Activated naive CD4-positive, alpha-beta T cell treated with anti-CD3 and anti-CD28 coated beads for 36 hours (primary cell): ENCODE data around the gene PHYKPL. TPM values are rescaled to one million over a fixed set of nuclear protein-coding genes. Genes with fewer than 3 reads are reported as not detected.

Experiments
- CTCF ChIA-PET: fragments of 350-600 bp; sonication (Branson Sonifier 250); formaldehyde crosslinking; loops from one replicate; lab custom pipeline; 2021; ENCODE audit warnings: antibody characterized with exemption; lab: Charles Lee
- DNase-seq: peaks from one replicate; pipeline ENCODE4 v3.0.0-alpha.2; 2020
- H3K27ac Mint-ChIP-seq: one replicate; pipeline ENCODE4 v1.8.0; 2021; ENCODE audit warnings: mild to moderate bottlenecking, mixed read lengths
- H3K27me3 Mint-ChIP-seq: one replicate; pipeline ENCODE4 v1.8.0; 2021; ENCODE audit warnings: low read depth, mixed read lengths
- H3K36me3 Mint-ChIP-seq: one replicate; pipeline ENCODE4 v1.8.0; 2021; ENCODE audit warnings: low read depth, mixed read lengths
- H3K4me1 Mint-ChIP-seq: one replicate; pipeline ENCODE4 v1.8.0; 2021; ENCODE audit warnings: low read depth, mixed read lengths
- H3K4me3 Mint-ChIP-seq: one replicate; pipeline ENCODE4 v1.8.0; 2021; ENCODE audit warnings: mild to moderate bottlenecking, moderate library complexity, mixed read lengths
- H3K9me3 Mint-ChIP-seq: one replicate; pipeline ENCODE4 v1.8.0; 2021; ENCODE audit warnings: mixed read lengths
- intact Hi-C: fragments of 100-400 bp; cut with micrococcal nuclease; formaldehyde crosslinking; loops from one replicate; pipeline ENCODE4 v1.15.1; 2023
- total RNA-seq, 2 experiments: library from RNA; stranded (reverse); gene quantifications; one replicate each; pipeline ENCODE4 v1.2.3, GENCODE V29; 2021

PHYKPL gene
- total RNA-seq, 2 experiments from 2014 or later, result 50.9 to 51.2 TPM

- Mint-ChIP-seq H3K36me3 (no peaks in the 10 kb centered on the region), H3K27ac (no peak overlapping the region), H3K4me3 (no peak overlapping the region), H3K4me1 (peaks cover 7% of the 10 kb centered on the region), H3K9me3 (no peaks in the 10 kb centered on the region), H3K27me3 (no peaks in the 10 kb centered on the region)
- no peak for DNase-seq
- intact Hi-C loops, result no loop called here
- CTCF ChIA-PET, result interaction anchor here (0.6 kb wide), 1 partner anchor 94 kb away, joined by 3 read pairs; no protein-coding TSS in a partner anchor
Observed at GRCh38 chr5:178186427-178186826, 46.2 kb downstream of the PHYKPL start.

GRCh38 chr5:178182158-178182876, 50.3 kb downstream of the PHYKPL start:
- intact Hi-C loops, result no loop called here
- no peak overlapping the region for H3K4me3 Mint-ChIP-seq
- H3K4me1 Mint-ChIP-seq, result peaks cover 7% of the 10 kb centered on the region
- CTCF ChIA-PET, result no interaction called here
- H3K9me3 Mint-ChIP-seq, result no peaks in the 10 kb centered on the region
- H3K27ac Mint-ChIP-seq, result no peak overlapping the region
- no peaks in the 10 kb centered on the region for H3K27me3 Mint-ChIP-seq
- no peak for DNase-seq
- H3K36me3 Mint-ChIP-seq, result no peaks in the 10 kb centered on the region

- intact Hi-C loops, result no loop called here
- Mint-ChIP-seq H3K27me3 (no peaks in the 10 kb centered on the region), H3K9me3 (no peaks in the 10 kb centered on the region), H3K4me1 (peaks cover 7% of the 10 kb centered on the region), H3K4me3 (no peak overlapping the region), H3K27ac (no peak overlapping the region), H3K36me3 (no peaks in the 10 kb centered on the region)
- CTCF ChIA-PET, result no interaction called here
- no peak for DNase-seq
Observed at GRCh38 chr5:178180141-178180863, 52.3 kb downstream of the PHYKPL start.

- intact Hi-C loops, result no loop called here
- H3K4me1 Mint-ChIP-seq, result peaks cover 7% of the 10 kb centered on the region
- no peak for DNase-seq
- no peaks in the 10 kb centered on the region for H3K27me3 Mint-ChIP-seq
- no peak overlapping the region for H3K27ac Mint-ChIP-seq
- H3K9me3 Mint-ChIP-seq, result no peaks in the 10 kb centered on the region
- H3K36me3 Mint-ChIP-seq, result no peaks in the 10 kb centered on the region
- H3K4me3 Mint-ChIP-seq, result no peak overlapping the region
- CTCF ChIA-PET, result no interaction called here
Observed at GRCh38 chr5:178177569-178177968, 55.0 kb downstream of the PHYKPL start.

- Mint-ChIP-seq H3K36me3 (no peaks in the 10 kb centered on the region), H3K27me3 (no peaks in the 10 kb centered on the region), H3K27ac (no peak overlapping the region), H3K4me1 (no peaks in the 10 kb centered on the region), H3K4me3 (no peak overlapping the region), H3K9me3 (no peaks in the 10 kb centered on the region)
- CTCF ChIA-PET, result no interaction called here
- no peak for DNase-seq
- intact Hi-C loops, result no loop called here
Observed at GRCh38 chr5:178176791-178177190, 55.8 kb downstream of the PHYKPL start.

- Mint-ChIP-seq H3K4me1 (no peaks in the 10 kb centered on the region), H3K4me3 (no peak overlapping the region), H3K9me3 (no peaks in the 10 kb centered on the region), H3K27me3 (no peaks in the 10 kb centered on the region), H3K27ac (no peak overlapping the region), H3K36me3 (no peaks in the 10 kb centered on the region)
- no peak for DNase-seq
- CTCF ChIA-PET, result no interaction called here
- intact Hi-C loops, result no loop called here
Observed at GRCh38 chr5:178174456-178174855, 58.1 kb downstream of the PHYKPL start.

GRCh38 chr5:178170455-178170854, 62.1 kb downstream of the PHYKPL start:
- no peak overlapping the region for H3K27ac Mint-ChIP-seq
- no peak for DNase-seq
- intact Hi-C loops, result no loop called here
- no peak overlapping the region for H3K4me3 Mint-ChIP-seq
- H3K4me1 Mint-ChIP-seq, result no peaks in the 10 kb centered on the region
- no peaks in the 10 kb centered on the region for H3K9me3 Mint-ChIP-seq
- no peaks in the 10 kb centered on the region for H3K27me3 Mint-ChIP-seq
- no peaks in the 10 kb centered on the region for H3K36me3 Mint-ChIP-seq
- CTCF ChIA-PET, result interaction anchor here (5.2 kb wide), 1 partner anchor 95 kb away, joined by 32 read pairs; no protein-coding TSS in a partner anchor

GRCh38 chr5:178165581-178165980, 67.0 kb downstream of the PHYKPL start:
- CTCF ChIA-PET, result interaction anchor here (0.9 to 1.4 kb wide), 2 partner anchors 88 to 91 kb away, joined by 3 to 10 read pairs; no protein-coding TSS in a partner anchor
- peaks cover 11% of the 10 kb centered on the region for H3K27me3 Mint-ChIP-seq

GRCh38 chr5:178163772-178164735, 68.5 kb downstream of the PHYKPL start:
- Mint-ChIP-seq H3K27me3 (peaks cover 11% of the 10 kb centered on the region), H3K9me3 (no peaks in the 10 kb centered on the region), H3K36me3 (no peaks in the 10 kb centered on the region), H3K4me1 (peaks cover 2% of the 10 kb centered on the region), H3K4me3 (peak overlapping the region; percentile 38), H3K27ac (no peak overlapping the region)
- CTCF ChIA-PET, result interaction anchor here (0.5 to 3.3 kb wide), 6 partner anchors 25 to 616 kb away, joined by 3 to 51 read pairs (median 3); no protein-coding TSS in a partner anchor
- DNase-seq, result peak; percentile 95
- intact Hi-C loops, result loop anchor here (1.0 to 10.0 kb wide), 3 partner anchors 43 to 179 kb away; no protein-coding TSS in a partner anchor

More at GRCh38 chr5:178165581-178165980, 67.0 kb downstream of the PHYKPL start:
- no peak overlapping the region for H3K27ac Mint-ChIP-seq
- H3K4me3 Mint-ChIP-seq, result no peak overlapping the region
- peaks cover 2% of the 10 kb centered on the region for H3K4me1 Mint-ChIP-seq
- intact Hi-C loops, result loop anchor here (2.0 to 10.0 kb wide), 2 partner anchors 45 to 181 kb away; no protein-coding TSS in a partner anchor
- DNase-seq, result no peak
- no peaks in the 10 kb centered on the region for H3K36me3 Mint-ChIP-seq
- H3K9me3 Mint-ChIP-seq, result no peaks in the 10 kb centered on the region

- no peak overlapping the region for H3K27ac Mint-ChIP-seq
- H3K27me3 Mint-ChIP-seq, result peaks cover 11% of the 10 kb centered on the region
- H3K36me3 Mint-ChIP-seq, result no peaks in the 10 kb centered on the region
Observed at GRCh38 chr5:178162481-178162880, 70.1 kb downstream of the PHYKPL start.

GRCh38 chr5:178160176-178160575, 72.4 kb downstream of the PHYKPL start:
- no peak overlapping the region for H3K4me3 Mint-ChIP-seq

More at GRCh38 chr5:178162481-178162880, 70.1 kb downstream of the PHYKPL start:
- CTCF ChIA-PET, result interaction anchor here (0.6 to 3.3 kb wide), 6 partner anchors 9 to 1966 kb away, joined by 3 to 51 read pairs (median 4); partner anchors contain the start of gene NHP2
- intact Hi-C loops, result loop anchor here (10.0 kb wide), 1 partner anchor 178 kb away; no protein-coding TSS in a partner anchor
- H3K4me3 Mint-ChIP-seq, result no peak overlapping the region
- no peak for DNase-seq
- peaks cover 2% of the 10 kb centered on the region for H3K4me1 Mint-ChIP-seq
- H3K9me3 Mint-ChIP-seq, result no peaks in the 10 kb centered on the region

More at GRCh38 chr5:178160176-178160575, 72.4 kb downstream of the PHYKPL start:
- intact Hi-C loops, result loop anchor here (10.0 kb wide), 1 partner anchor 175 kb away; no protein-coding TSS in a partner anchor
- DNase-seq, result no peak
- no peaks in the 10 kb centered on the region for H3K36me3 Mint-ChIP-seq
- peaks cover 9% of the 10 kb centered on the region for H3K27me3 Mint-ChIP-seq
- CTCF ChIA-PET, result interaction anchor here (2.0 kb wide), 1 partner anchor 84 kb away, joined by 9 read pairs; no protein-coding TSS in a partner anchor
- no peaks in the 10 kb centered on the region for H3K9me3 Mint-ChIP-seq
- peaks cover 2% of the 10 kb centered on the region for H3K4me1 Mint-ChIP-seq
- no peak overlapping the region for H3K27ac Mint-ChIP-seq
